ENCODE data around the gene VTCN1.

DNA sequence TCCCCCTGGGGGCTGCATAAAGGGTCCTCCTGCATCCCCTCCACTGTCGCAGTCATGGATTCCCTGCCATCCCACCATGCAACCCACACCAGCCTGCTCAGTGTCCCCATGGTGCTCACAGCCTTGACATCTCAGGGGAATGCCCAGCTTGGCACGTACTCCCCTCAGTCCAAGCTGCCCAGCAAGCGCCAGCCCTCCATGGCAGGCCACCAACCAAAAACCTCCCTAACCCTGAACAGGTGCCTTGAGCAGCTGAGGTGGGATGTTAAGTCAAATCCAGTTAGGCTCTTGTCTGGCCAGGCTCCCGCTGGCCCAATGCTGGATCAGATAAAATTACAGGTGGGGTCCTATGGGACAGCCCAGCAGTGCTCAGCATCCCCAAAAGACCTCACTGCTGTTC lies 341 bp downstream of the VTCN1 start:
- TF ChIP-seq, protein P1, sequence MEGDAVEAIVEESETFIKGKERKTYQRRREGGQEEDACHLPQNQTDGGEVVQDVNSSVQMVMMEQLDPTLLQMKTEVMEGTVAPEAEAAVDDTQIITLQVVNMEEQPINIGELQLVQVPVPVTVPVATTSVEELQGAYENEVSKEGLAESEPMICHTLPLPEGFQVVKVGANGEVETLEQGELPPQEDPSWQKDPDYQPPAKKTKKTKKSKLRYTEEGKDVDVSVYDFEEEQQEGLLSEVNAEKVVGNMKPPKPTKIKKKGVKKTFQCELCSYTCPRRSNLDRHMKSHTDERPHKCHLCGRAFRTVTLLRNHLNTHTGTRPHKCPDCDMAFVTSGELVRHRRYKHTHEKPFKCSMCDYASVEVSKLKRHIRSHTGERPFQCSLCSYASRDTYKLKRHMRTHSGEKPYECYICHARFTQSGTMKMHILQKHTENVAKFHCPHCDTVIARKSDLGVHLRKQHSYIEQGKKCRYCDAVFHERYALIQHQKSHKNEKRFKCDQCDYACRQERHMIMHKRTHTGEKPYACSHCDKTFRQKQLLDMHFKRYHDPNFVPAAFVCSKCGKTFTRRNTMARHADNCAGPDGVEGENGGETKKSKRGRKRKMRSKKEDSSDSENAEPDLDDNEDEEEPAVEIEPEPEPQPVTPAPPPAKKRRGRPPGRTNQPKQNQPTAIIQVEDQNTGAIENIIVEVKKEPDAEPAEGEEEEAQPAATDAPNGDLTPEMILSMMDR (IDR thresholded peaks at IDR 0.05): no peak
- no peak for TF ChIP-seq POLR2A (IDR thresholded peaks at IDR 0.05)
